ENCODE results near the gene SLC25A28.

SLC25A28 gene

DNA sequence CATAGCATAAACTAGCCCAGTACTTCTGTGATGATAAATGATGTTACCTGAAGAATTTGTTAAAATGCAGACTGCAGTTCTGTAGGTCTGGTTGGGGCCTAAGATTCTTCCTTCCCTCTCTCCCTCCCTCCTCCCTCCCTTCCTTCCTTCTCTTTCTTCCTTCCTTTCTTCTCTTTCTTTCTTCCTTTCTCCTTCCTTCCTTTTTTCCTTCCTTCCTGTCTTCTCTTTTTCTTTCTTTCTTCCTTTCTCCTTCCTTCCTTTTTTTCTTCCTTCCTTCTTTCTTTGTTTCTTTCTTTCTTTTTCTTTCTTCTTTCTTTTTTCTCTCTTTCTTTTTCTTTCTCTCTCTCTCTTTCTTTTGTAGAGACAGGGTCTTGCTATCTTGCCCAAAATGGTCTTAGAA, 3.7 kb upstream of the SLC25A28 start:
- no peaks in the 10 kb centered on the region for H3K9me3 ChIP-seq (ENCODE audit: control insufficient read depth, low read length)
- H3K36me3 ChIP-seq (ENCODE audit: control insufficient read depth, insufficient read depth, low read length), result no peaks in the 10 kb centered on the region
- no peak overlapping the region for H3K4me3 ChIP-seq (ENCODE audit: extremely low read depth, insufficient read depth, low read length, poor library complexity, severe bottlenecking)

GRCh38 chr10:99621454-99622251, 1.4 kb upstream of the SLC25A28 start:
- 16 to 21% methylated on average over 23 to 29 of the region's 31 CpGs for WGBS, 2 experiments (ENCODE audit: insufficient coverage in 2 of 2)
- H3K4me1 ChIP-seq (ENCODE audit: control insufficient read depth, insufficient read depth, low read length, poor library complexity, severe bottlenecking), result peaks cover 5% of the 10 kb centered on the region

More for the DNA sequence above, 3.7 kb upstream of the SLC25A28 start:
- peaks cover 5% of the 10 kb centered on the region for H3K4me1 ChIP-seq (ENCODE audit: control insufficient read depth, insufficient read depth, low read length, poor library complexity, severe bottlenecking)
- no peak overlapping the region for H3K27ac ChIP-seq (ENCODE audit: low read depth, low read length, severe bottlenecking)

DNA sequence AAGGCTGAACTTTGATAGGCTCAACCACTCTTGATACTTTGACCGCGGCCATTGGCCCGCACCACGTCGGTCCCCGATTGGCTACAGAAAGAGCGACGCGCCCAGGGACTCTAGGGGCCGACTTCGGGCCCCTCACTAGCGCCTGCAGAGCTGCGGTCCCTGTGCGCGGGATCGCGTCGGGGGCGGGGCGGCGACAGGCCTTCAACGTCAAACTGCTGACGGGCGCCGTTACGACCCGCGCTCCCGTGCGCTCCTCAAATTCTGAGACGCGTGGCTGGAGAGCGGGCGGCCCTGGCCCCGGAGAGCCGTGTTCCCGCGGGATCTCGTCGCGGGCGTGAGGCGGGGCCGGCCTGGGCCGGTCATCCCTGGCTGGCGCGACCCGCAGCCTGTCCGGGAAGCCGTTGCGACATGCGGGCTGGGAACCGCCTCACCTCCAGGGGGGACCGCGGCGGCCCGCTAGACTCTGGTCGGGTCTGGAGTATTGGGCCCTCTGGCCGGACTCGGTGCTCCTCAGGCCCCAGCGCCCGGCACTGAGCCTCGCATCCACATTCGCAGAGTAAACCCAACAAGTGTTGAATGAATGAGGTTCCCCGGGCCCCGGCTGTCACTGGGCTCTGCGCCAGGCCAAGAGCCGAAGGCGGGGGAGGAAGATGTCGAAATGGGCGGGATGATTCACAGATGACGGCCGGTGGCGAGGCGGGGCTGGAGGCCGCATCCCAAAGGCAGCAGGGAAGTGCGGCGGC, 643 bp upstream of the SLC25A28 start:
- Histone ChIP-seq H3K4me3 (ENCODE audit: extremely low read depth, insufficient read depth, low read length, poor library complexity, severe bottlenecking) (peak overlapping the region; percentile 74), H3K27ac (ENCODE audit: low read depth, low read length, severe bottlenecking) (peak overlapping the region; percentile 99), H3K9me3 (ENCODE audit: control insufficient read depth, low read length) (no peaks in the 10 kb centered on the region), H3K4me1 (ENCODE audit: control insufficient read depth, insufficient read depth, low read length, poor library complexity, severe bottlenecking) (peaks cover 5% of the 10 kb centered on the region), H3K36me3 (ENCODE audit: control insufficient read depth, insufficient read depth, low read length) (no peaks in the 10 kb centered on the region)
- WGBS, 2 experiments (ENCODE audit: insufficient coverage in 2 of 2), result 0 to 1% methylated on average over 54 to 76 of the region's 78 CpGs

More at GRCh38 chr10:99621454-99622251, 1.4 kb upstream of the SLC25A28 start:
- Histone ChIP-seq H3K36me3 (ENCODE audit: control insufficient read depth, insufficient read depth, low read length) (no peaks in the 10 kb centered on the region), H3K27ac (ENCODE audit: low read depth, low read length, severe bottlenecking) (peak overlapping the region; percentile 99), H3K4me3 (ENCODE audit: extremely low read depth, insufficient read depth, low read length, poor library complexity, severe bottlenecking) (peak overlapping the region; percentile 74), H3K9me3 (ENCODE audit: control insufficient read depth, low read length) (no peaks in the 10 kb centered on the region)

GRCh38 chr10:99619090-99619800, 994 bp downstream of the SLC25A28 start:
- Histone ChIP-seq H3K4me3 (ENCODE audit: extremely low read depth, insufficient read depth, low read length, poor library complexity, severe bottlenecking) (peak overlapping the region; percentile 74), H3K9me3 (ENCODE audit: control insufficient read depth, low read length) (no peaks in the 10 kb centered on the region), H3K27ac (ENCODE audit: low read depth, low read length, severe bottlenecking) (no peak overlapping the region), H3K36me3 (ENCODE audit: control insufficient read depth, insufficient read depth, low read length) (peaks cover 5% of the 10 kb centered on the region), H3K4me1 (ENCODE audit: control insufficient read depth, insufficient read depth, low read length, poor library complexity, severe bottlenecking) (peaks cover 5% of the 10 kb centered on the region)
- WGBS, 2 experiments (ENCODE audit: insufficient coverage in 2 of 2), result 26 to 29% methylated on average over 6 to 8 of the region's 9 CpGs

DNA sequence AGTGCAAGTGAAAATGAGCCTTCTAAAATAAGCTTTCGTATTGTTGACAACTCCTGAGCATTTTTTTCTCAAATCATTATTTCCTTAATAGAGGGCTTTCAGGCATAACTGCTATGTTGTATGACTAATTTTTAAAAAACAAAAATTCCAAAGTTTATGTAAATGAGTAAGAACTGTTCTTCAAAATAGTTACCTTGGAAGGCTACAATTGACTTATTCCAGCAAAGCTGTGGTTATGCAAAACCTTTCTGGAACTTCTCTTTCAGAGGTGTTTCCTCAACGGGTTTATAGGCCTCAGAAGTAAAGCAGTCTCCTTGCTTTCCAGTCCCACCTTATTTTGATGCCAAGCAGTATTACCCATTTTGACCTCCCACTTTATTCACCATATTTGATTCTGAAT, 2.5 kb downstream of the SLC25A28 start:
- Histone ChIP-seq H3K9me3 (ENCODE audit: control insufficient read depth, low read length) (no peaks in the 10 kb centered on the region), H3K4me1 (ENCODE audit: control insufficient read depth, insufficient read depth, low read length, poor library complexity, severe bottlenecking) (peaks cover 5% of the 10 kb centered on the region), H3K4me3 (ENCODE audit: extremely low read depth, insufficient read depth, low read length, poor library complexity, severe bottlenecking) (no peak overlapping the region), H3K36me3 (ENCODE audit: control insufficient read depth, insufficient read depth, low read length) (peaks cover 15% of the 10 kb centered on the region), H3K27ac (ENCODE audit: low read depth, low read length, severe bottlenecking) (no peak overlapping the region)
- 33 to 64% methylated on average over 1 of the region's 2 CpGs for WGBS, 2 experiments (ENCODE audit: insufficient coverage in 2 of 2)

DNA sequence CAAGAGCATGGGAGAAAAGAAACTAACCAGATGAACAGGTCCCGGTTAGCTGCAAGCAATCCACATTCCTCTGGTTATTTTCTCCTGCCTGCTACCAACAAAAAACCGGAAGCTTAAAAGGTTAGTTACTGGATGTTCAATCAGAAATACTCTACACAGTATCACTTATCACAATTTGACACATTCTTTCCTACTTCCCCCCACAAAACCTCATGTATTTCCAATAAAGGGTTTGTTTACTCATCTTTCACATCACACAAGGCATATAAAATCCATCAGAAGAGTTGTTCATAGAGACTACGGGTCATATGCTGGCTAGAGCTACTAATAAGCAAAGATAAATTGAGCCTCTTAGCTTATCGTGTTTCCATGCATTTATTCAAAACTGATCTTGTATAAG, 4.8 kb downstream of the SLC25A28 start:
- peaks cover 31% of the 10 kb centered on the region for H3K36me3 ChIP-seq (ENCODE audit: control insufficient read depth, insufficient read depth, low read length)
- no peak overlapping the region for H3K4me3 ChIP-seq (ENCODE audit: extremely low read depth, insufficient read depth, low read length, poor library complexity, severe bottlenecking)
- no peaks in the 10 kb centered on the region for H3K9me3 ChIP-seq (ENCODE audit: control insufficient read depth, low read length)
- no peak overlapping the region for H3K27ac ChIP-seq (ENCODE audit: low read depth, low read length, severe bottlenecking)
- H3K4me1 ChIP-seq (ENCODE audit: control insufficient read depth, insufficient read depth, low read length, poor library complexity, severe bottlenecking), result peaks cover 5% of the 10 kb centered on the region
- 100% methylated on average over 3 of the region's 4 CpGs; no CpG with 5 or more reads in 1 of the 2 experiments for WGBS, 2 experiments (ENCODE audit: insufficient coverage in 2 of 2)

GRCh38 chr10:99612167-99612831, 7.9 kb downstream of the SLC25A28 start:
- WGBS, 2 experiments (ENCODE audit: insufficient coverage in 2 of 2), result 19 to 40% methylated on average over 3 to 5 of the region's 7 CpGs
- H3K9me3 ChIP-seq (ENCODE audit: control insufficient read depth, low read length), result no peaks in the 10 kb centered on the region
- H3K4me3 ChIP-seq (ENCODE audit: extremely low read depth, insufficient read depth, low read length, poor library complexity, severe bottlenecking), result no peak overlapping the region
- H3K4me1 ChIP-seq (ENCODE audit: control insufficient read depth, insufficient read depth, low read length, poor library complexity, severe bottlenecking), result no peaks in the 10 kb centered on the region
- peaks cover 37% of the 10 kb centered on the region for H3K36me3 ChIP-seq (ENCODE audit: control insufficient read depth, insufficient read depth, low read length)
- no peak overlapping the region for H3K27ac ChIP-seq (ENCODE audit: low read depth, low read length, severe bottlenecking)

DNA sequence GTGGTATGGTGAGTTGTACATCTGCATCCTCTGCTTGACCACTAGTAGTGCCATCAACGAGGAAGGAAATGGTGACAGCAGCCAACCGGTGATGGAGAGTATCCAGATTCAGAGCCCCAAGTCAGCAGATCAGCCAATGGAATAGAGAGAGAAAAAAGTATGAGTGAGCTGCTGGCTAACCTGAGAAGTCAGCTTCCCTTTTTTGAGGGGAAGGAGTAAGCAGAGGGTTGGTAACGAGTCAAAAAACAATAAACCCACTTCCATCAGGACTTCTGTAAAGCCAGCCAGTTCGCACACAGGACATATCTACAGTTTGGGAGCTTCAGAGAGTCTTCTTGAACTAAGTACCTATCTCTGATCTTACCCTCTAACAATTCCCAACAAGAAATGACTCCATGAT, 8.9 kb downstream of the SLC25A28 start:
- H3K9me3 ChIP-seq (ENCODE audit: control insufficient read depth, low read length), result no peaks in the 10 kb centered on the region
- no peaks in the 10 kb centered on the region for H3K4me1 ChIP-seq (ENCODE audit: control insufficient read depth, insufficient read depth, low read length, poor library complexity, severe bottlenecking)
- WGBS, 2 experiments (ENCODE audit: insufficient coverage in 2 of 2), result 87 to 96% methylated on average over 3 of the region's 4 CpGs
- H3K4me3 ChIP-seq (ENCODE audit: extremely low read depth, insufficient read depth, low read length, poor library complexity, severe bottlenecking), result no peak overlapping the region
- H3K36me3 ChIP-seq (ENCODE audit: control insufficient read depth, insufficient read depth, low read length), result peaks cover 37% of the 10 kb centered on the region
- H3K27ac ChIP-seq (ENCODE audit: low read depth, low read length, severe bottlenecking), result no peak overlapping the region

DNA sequence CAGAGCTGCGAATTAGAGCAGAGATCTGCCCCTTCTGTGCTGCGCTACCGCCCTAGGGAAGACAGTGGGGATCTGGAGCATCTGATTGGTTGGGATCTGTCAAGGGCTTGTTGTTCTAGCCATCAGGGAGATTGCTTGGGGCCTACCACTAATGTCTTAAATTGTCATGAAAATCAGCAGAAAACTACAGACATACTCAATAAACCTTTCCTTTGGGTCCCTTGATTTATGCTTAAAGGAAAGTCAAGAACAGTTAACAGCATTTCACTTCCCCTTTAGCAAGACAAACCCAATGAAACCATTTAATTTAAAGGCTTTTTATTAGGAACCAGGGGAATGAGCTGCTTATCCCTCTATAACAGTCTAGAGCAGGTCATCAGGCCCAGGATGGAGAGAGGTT, 10.0 kb downstream of the SLC25A28 start:
- Histone ChIP-seq H3K9me3 (ENCODE audit: control insufficient read depth, low read length) (no peaks in the 10 kb centered on the region), H3K4me3 (ENCODE audit: extremely low read depth, insufficient read depth, low read length, poor library complexity, severe bottlenecking) (no peak overlapping the region), H3K36me3 (ENCODE audit: control insufficient read depth, insufficient read depth, low read length) (peaks cover 37% of the 10 kb centered on the region), H3K27ac (ENCODE audit: low read depth, low read length, severe bottlenecking) (no peak overlapping the region), H3K4me1 (ENCODE audit: control insufficient read depth, insufficient read depth, low read length, poor library complexity, severe bottlenecking) (no peaks in the 10 kb centered on the region)
- 100% methylated on average over 1 to 3 of the region's 3 CpGs for WGBS, 2 experiments (ENCODE audit: insufficient coverage in 2 of 2)

DNA sequence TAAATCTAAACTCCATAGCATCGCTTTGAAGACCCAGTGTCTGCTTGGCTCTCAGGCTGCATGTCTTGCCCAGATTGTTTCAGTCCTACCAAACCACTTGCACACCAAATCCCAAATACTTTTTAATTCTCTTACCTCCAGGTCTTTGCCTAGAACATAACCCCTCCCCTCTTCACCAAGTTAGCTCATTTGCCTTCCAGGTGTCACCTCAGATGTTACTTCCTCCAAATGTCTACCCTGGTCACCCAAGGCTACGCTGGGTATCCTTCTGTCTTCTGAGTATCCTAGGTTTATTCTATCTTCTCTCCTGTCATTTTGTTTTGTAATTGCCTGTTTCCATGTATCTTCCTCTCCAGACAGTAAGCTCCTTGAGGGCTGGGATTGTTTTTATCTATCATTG, 11.1 kb downstream of the SLC25A28 start:
- Histone ChIP-seq H3K4me1 (ENCODE audit: control insufficient read depth, insufficient read depth, low read length, poor library complexity, severe bottlenecking) (no peaks in the 10 kb centered on the region), H3K4me3 (ENCODE audit: extremely low read depth, insufficient read depth, low read length, poor library complexity, severe bottlenecking) (no peak overlapping the region), H3K9me3 (ENCODE audit: control insufficient read depth, low read length) (no peaks in the 10 kb centered on the region), H3K27ac (ENCODE audit: low read depth, low read length, severe bottlenecking) (no peak overlapping the region), H3K36me3 (ENCODE audit: control insufficient read depth, insufficient read depth, low read length) (peaks cover 32% of the 10 kb centered on the region)
- WGBS, 2 experiments (ENCODE audit: insufficient coverage in 2 of 2), result 87 to 100% methylated on average over 1 to 2 of the region's 2 CpGs

Data from mesodermal cell (in vitro differentiated cells).